NCI-H446 (cell line): ENCODE results near the gene TUBA3C.

Source experiments
- DNase-seq, 2 experiments: peaks; one replicate each; lab custom pipeline; 2025; lab: John Stamatoyannopoulos, UW

TUBA3C gene

DNA sequence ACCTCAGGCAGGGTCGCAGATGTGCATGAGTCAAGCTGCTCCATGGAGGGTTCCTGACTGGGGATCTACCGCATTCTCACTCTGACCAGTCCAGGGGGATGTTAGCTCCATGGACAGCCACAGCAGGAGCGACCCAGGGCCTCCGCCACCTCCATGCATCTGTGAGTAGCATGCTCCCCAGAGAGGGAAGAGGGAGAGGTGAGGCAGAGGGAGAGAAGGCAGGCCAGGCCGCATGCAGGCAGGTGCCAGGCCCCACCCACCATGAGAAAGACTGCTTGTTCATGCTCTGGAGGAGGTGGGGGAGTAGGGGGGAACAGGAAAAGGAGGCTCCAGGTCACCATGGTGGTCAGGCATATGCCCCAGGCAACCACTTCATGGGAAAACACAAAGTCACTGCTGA is 20.3 kb downstream of the TUBA3C start:
- no peak for DNase-seq

- DNase-seq, result no peak
Observed at GRCh38 chr13:19159761-19160420, 21.7 kb downstream of the TUBA3C start.

DNA sequence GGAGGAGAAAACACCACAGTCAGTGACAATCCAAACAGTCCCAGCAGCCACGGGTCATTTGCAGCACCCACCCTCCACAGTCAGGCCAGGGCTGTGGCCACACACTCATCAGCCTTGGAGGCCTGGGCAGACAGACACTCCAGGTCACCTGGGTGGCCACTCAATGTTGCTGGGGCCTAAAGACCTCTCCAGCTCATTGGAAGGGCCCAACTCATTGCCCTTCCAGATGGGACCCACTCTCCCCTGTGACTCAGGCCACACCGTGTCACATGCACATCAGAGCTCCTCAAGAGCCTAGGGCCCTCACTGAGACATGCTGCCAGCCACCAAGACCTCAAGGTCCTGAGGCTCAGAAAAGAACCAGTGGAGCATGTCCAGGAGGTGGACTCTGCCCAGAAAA is 22.4 kb downstream of the TUBA3C start:
- DNase-seq, result no peak

DNA sequence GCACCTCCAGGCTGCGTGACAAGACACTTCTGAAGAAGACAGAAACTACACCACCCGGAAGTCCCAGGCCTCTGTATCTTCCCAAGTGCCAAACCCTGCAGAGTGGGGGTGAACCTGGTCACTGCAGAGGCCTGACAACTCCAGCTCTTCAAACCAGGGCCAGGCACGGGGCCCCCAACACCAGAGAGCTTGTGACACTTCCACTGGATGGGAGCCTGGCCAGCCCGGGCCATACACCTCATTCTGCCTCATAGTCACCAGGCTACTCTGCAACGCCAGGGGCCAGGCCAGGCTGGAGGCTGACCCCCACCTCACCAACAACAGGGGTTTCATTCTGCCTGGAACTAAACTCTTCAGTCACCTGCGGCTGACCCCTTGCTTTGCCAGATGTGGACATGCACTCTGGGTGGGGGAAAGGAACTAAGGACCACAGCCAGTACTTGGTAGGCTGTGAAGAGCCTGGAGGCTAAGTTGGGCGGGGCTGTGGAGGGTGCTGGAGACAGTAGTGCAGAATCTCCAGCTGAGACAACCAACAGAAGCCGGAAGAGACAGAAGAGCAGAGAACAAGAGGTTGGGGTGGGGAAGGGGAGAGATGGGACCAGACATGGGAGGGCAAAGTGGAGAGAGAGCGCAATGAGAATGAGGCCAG is 23.0 kb downstream of the TUBA3C start:
- no peak for DNase-seq

DNA sequence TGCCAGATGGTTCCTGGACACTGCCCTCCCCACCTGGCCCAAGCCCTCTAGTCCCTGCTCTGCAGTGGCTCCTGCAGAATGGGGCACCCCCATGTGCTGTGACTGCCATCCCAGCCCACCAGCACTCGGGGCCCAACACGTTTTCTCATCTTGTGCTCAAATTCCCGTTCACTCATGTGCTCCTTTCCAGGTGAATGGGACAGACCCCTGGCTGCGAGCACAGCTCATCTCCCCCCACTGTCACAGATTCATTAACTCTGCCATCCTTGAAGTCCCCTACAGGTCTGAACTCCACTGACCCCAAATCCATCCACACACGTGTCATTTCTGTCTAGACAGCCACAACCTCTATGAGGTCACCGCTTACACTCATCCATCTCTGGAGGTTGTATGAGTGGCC is 23.6 kb downstream of the TUBA3C start:
- DNase-seq, result no peak

GRCh38 chr13:19157461-19157860 is 24.2 kb downstream of the TUBA3C start:
- no peak for DNase-seq

DNA sequence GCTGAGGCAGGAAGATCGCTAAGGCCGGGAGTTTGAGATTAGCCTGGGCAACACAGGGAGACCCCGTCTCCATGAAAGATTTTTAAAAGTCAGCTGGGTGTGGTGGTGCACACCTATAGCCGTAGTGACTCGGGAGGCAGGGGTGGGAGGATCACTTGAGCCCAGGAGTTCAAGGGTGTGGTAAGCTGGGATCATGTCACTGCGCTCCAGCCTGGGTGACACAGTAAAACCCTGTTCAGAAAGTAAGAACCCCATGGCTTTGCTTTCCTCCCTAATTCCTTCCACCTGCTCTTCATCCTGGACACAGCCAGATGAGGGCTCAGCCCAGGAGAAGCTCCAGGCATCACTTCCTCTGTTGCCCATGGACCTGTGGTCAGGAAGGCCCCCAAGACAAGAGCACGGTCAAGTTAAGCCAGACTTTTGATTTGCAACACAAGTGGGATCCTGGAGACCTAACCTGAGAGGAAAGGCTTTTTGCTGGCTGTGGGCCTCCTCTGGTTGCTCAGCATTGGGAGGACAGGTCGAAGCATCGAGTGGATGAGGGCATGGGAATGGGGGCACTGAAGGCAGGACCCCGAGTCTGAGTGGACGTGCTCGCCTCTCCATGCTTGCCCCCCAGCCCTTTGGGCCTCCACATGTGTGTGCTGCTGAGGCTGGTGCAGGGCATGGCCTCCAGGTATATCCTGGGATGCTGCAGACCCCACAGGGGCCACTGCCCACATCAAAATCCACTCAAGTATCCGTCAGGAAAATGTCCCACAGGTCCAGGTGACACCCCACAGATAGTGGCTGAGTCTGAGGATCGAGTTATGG is 25.4 kb downstream of the TUBA3C start:
- DNase-seq, result no peak

DNA sequence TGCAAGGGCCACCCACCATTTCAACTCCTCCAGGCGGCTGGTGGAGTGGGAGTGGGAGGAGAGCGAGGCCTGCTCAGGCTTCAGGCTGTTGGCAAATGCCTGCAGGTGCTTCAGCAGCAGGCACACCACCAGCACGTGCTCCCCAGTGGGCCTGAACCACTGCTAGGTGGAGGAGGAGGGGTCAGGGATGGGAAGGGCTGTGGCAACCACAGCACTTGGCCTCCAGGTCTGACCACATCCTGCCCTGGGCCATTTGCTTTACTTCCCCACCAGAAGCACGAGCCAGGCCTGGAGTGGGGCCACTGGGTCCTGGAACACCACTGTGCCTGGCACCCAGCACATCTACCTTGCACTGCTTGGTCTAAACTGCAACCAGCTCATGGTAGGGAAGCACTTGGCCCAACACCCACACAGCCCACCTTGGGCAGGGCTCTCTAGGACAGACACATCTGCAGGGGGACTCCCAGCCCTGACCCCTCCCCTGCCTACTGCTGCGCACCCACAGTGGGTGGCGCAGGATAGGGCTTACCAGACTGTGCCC is 26.2 kb downstream of the TUBA3C start:
- no peak for DNase-seq

- no peak for DNase-seq
Observed at GRCh38 chr13:19154843-19155242, 26.8 kb downstream of the TUBA3C start.

DNA sequence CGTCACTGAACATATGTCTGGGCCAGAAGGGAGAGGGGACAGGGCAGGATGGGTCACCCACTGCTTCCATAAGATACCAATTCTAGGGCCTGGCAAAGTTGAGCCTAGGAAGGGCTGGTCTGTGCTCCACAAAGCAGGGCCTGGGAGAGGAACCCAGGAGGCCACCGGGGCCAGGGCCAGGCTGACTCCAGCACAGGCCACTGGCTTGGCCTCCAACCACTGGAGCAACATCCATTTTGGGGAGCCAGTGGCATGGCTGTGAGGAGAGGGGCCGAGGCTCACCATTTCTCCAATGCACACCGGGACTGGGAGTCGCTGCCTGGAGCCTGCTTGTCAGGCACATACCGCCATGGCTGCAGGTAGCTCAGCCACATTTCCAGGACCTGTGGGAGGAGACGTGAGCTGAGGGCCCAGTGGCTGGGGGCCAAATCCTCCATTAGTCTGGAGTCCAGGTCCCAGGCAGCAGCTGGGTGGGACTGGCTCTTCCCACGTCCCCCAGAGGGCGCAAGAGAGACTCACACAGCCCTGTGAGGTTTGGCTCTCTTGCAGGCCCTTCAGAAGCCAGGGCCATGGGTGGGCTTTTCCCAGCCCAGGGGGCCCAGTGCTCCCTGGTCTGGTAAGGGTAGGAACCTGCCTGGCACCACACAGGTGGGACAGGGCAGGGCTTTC is 27.7 kb downstream of the TUBA3C start:
- peak in 1 of 2 experiments; percentile 27 for DNase-seq

DNA sequence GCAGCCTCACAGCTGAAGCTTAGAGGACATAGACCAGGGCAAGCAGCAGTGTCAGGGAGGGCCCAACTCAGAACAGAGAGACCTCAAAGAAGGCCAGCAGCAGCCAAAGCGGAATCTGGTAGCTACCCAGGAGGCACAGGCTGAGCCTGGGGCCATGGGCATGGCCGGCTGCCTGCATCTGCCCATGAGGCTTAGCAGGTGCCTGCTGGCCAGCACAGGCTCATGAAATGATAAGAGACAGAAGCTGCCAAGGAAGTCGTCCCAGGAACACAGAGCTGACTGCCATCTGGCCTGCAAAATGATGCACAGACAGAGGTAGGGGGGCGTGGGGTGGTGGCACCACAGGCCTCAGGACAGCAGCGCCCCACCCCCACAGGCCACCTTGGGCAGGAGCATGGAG is 29.2 kb downstream of the TUBA3C start:
- DNase-seq, result no peak

- no peak for DNase-seq
Observed at GRCh38 chr13:19151581-19152263, 29.9 kb downstream of the TUBA3C start.

GRCh38 chr13:19150712-19151228 is 30.9 kb downstream of the TUBA3C start:
- no peak for DNase-seq

DNA sequence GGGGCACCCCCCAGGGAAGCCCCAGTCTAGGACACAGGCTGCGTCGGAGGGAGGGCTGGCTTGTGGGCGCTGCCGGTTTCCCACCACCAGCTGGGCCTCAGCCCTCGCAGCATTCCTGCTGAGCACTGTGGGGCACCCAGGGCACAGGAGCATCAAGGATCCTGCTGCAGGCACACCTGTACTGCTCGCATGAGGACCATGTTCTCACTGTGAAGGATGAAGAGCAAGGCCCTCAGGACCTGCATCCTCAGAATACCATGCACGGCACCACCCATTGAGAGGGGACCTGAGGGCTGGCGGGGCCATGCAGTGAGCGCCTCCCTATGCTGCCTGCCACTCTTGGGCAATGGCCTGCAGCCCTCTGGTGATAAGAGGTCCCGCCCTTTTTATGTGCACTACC is 31.4 kb downstream of the TUBA3C start:
- no peak for DNase-seq

DNA sequence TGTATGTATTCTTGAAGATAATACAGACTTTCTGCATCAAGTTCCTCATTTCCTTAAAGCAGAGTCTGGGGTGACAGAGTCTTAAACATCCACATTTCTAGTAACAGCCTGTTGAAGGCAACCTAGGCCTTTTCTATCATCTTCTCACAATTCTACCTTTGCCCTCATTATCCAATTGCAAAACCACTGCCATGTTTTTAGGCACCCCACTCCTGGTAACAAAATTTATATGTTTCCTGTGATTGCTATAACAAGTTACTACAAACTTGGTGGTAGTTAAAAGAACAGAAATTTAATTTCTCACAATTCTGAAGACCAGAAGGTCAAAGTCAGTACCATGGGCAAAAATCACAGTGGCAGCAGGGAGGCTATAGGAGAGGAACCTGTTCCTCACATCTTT is 33.1 kb downstream of the TUBA3C start:
- DNase-seq, result no peak
